ENCODE results near the gene ATP2C1.

DNA sequence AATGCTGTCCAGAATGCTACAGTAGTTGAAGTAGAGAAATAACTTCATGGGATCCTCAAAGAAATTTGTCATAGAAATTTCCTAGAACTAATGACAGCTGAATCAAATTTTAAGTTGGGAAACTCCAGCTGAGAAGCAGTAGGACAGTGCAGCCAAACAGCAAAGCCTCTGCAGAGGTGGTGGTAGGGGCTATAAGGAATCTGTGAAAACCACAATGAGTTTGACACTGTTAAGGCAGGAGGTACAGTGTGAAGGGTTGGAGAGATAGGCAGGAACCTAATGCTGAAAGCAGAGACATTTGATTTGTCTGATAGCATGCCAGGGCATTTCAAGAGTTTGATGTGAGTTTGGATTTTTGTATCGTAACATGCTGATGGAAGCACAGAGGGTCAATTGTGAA is 110.7 kb downstream of the ATP2C1 start:
- TF ChIP-seq, protein P1, sequence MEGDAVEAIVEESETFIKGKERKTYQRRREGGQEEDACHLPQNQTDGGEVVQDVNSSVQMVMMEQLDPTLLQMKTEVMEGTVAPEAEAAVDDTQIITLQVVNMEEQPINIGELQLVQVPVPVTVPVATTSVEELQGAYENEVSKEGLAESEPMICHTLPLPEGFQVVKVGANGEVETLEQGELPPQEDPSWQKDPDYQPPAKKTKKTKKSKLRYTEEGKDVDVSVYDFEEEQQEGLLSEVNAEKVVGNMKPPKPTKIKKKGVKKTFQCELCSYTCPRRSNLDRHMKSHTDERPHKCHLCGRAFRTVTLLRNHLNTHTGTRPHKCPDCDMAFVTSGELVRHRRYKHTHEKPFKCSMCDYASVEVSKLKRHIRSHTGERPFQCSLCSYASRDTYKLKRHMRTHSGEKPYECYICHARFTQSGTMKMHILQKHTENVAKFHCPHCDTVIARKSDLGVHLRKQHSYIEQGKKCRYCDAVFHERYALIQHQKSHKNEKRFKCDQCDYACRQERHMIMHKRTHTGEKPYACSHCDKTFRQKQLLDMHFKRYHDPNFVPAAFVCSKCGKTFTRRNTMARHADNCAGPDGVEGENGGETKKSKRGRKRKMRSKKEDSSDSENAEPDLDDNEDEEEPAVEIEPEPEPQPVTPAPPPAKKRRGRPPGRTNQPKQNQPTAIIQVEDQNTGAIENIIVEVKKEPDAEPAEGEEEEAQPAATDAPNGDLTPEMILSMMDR (conservative IDR thresholded peaks at IDR 0.05; ENCODE audit: low read length) = no peak
- TF ChIP-seq EZH2phosphoT487 (IDR thresholded peaks at IDR 0.05; ENCODE audit: borderline replicate concordance) = no peak
